ENCODE results near the gene TRPM3.

Gene TRPM3

DNA sequence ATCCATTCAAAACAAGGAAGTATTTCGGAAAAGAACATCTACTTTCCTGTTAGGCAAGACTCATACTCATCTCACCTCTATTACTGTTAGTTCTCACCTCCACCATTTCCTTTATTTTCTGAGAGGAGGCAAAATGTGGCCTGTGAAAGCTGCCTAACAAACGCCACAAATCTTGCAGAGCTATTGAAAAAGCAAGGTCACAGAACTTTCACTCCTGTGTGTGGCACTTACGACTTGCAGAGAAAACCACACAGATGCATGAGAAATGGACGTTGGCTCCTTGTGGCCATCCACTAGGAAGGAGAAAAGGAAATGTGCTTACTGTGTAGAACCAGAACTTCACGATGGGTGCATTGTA, 511.2 kb downstream of the TRPM3 start:
- no peak for DNase-seq (ENCODE audit: low read depth in 3 of 3)

DNA sequence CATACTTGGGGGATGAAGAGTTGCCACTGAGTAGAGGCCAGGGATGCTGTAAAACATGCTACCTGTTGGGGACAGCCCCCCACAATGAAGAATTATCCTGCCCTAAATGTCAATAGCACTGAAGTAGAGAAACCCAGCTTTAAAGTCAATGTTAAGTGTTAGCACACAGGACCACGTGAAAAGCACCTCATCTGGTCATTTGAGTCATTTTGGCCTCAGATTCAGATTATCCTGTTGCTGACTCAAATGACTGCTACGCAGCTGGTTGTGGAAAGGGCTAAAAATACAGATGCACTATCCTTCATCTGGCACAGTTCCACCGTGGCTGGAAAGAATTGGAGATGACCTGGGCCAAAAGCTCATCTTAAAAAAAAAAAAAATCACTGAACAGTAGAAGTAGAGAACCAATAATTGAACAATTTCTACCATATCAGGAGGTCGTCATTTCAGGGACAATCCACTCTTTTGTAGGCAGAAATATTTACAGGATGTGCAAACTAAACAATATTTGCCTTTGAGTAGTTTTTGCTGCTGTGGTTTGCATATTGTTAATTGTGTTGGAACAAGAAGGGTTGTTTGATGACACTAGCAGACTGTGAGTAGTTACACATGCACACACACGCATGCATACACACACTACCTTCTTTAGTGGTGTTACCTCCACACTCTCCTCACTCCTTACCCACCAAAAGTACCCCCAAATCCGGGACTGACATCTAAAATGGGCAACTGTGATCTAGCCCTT, 511.7 kb downstream of the TRPM3 start:
- DNase-seq (ENCODE audit: low read depth in 3 of 3) = no peak

DNA sequence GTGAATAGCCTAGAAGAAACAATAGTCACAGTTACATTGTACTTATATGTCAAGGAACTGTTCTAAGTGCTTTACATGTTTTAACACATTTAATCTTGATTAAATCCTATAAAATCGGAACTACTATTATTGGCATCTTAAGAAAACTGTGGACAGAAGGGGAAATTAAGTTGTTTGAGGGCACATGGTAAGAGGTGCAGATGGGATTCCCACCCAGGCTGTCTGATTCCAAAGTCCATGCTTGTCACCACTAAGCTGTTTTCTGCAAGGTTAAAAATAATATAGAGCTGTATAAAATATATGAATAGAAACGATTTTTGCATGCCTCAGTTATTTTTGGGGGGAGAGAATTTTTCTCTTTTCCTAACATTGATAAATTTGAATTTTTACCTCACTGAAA, 512.4 kb downstream of the TRPM3 start:
- no peak for DNase-seq (ENCODE audit: low read depth in 3 of 3)

DNA sequence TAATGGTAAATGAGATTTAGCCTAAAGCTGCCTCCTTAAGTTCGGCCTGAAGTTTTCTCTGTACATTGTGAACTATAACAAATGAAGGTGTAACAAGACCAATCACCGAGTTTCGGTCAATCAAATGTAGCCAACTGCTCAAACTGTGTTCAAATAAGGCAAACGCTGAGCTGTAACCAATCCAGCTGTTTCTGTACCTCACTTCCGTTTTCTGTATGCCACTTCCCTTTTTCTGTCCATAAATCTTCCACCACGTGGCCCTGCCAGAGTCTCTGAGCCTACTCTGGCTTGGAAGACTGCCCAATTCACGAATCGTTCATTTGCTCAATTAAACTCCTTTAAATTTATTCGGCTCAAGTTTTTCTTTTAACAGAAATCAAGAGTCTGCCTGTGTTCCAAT, 513.5 kb downstream of the TRPM3 start:
- DNase-seq (ENCODE audit: low read depth in 3 of 3) = no peak

DNA sequence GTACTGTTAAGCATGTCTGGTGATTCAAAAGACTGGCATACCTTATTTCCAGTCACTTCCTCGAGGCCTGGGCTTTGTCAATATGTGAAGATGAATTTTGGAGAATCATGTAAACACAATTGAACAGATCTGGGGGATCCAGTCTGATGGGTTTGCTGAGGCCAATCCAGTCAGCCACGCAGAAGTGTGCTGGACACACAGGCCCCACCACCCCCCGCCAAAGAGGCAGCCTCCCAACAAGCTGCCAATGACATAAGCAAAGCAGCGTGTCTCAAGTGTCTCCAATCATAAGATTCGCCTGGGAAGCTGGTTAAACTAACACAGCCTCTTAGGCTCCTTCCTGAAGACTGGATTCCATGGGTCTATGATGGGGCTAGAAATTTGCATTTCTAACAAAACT, 514.1 kb downstream of the TRPM3 start:
- DNase-seq (ENCODE audit: low read depth in 3 of 3) = no peak

GRCh38 chr9:70603020-70603411, 518.4 kb downstream of the TRPM3 start:
- no peak for DNase-seq (ENCODE audit: low read depth in 3 of 3)

DNA sequence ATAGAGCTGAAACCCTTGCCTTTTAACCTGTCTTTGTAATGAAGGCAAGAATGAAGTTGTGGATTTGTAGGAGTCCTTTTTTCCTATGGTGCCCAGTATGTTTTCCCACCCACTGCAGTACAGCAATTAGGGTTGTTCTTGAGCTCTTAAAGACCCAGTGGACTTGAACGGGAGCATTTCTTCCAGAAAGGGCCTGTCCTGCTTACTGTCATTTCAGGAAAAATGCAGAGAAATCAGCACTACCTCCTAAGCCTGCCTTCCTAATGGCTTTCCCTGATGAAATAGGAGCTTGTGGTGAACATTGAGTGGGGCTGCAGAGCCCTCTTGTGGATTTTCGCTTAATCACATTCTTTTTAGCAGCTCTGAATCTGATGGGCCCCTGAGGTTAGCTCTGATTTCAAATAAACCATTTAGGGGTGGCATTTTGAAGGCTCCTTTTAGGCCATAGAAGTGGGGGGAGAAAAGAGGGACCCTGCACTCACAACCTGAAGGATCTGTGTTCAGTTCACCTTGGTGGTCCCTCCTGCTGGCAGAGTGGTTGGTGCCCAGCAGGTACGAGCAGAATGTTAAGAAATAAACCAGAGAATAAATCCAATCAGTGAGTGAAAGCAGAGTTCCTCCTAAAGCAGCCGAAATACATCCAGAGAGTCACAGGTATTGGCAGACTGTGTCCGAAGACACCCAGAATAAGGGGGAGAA, 519.0 kb downstream of the TRPM3 start:
- peak in 2 of 3 experiments; percentile 13 to 15 for DNase-seq (ENCODE audit: low read depth in 3 of 3)

GRCh38 chr9:70601000-70601951, 520.1 kb downstream of the TRPM3 start:
- no peak for DNase-seq (ENCODE audit: low read depth in 3 of 3)

DNA sequence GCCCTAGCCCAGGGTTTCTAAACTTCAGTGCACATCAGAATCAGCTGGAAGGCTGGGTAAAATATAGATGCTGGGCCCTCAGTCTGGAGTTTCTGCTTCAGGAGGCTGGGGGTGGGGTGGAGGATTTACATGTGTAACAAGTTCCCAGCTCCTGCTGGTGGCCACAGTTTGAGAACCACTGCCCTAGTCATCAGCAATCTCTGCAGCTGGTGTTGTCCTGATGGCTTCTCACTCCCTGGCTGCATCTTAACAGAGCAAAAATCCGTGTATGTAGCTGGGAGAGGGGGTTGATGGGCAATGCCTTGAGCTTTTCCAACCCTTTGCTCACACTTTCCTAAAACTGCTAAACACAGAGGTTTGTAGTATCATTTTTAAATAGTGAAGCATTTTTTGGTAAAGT, 520.9 kb downstream of the TRPM3 start:
- DNase-seq (ENCODE audit: low read depth in 3 of 3) = no peak

DNA sequence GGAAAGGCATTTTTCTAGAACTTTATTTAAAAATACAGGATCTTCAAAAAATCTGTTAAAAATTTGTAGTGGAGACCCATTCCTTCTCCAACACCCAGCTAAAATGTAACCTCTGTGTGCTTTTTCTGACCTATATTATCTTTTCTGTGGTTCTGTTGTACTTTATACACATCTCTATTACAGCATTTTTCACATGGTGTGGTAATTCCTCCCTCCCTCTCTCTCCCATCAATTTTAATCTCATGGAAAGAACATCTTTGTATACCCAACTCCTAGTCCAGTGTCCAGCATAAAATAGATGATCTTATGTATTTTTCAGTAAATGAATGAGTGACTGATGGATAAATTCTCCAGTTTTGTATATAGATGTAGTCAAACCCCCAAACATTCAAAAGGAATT, 523.5 kb downstream of the TRPM3 start:
- DNase-seq (ENCODE audit: low read depth in 3 of 3) = no peak

GRCh38 chr9:70595211-70595610, 526.2 kb downstream of the TRPM3 start:
- DNase-seq (ENCODE audit: low read depth in 3 of 3) = no peak

- no peak for DNase-seq (ENCODE audit: low read depth in 3 of 3)
Observed at GRCh38 chr9:70594386-70594944, 527.0 kb downstream of the TRPM3 start.

GRCh38 chr9:70593241-70593640, 528.2 kb downstream of the TRPM3 start:
- DNase-seq (ENCODE audit: low read depth in 3 of 3) = no peak

DNA sequence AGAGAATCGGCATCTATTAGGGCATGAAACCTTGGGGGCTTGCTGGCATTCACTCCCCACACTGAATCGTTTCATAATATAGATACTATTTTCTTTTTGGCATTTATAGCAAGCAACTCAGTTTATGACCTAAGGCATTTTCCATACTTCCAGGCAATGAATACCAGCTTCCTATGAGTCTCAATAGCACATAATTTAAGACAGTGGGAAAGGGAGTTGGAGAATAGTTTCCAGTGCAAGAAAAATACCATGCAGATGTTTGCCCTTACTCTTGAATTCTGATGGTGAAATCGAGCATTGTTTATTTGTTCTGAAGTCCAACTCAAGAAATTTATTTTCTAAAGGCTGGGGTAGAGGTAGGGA, 531.1 kb downstream of the TRPM3 start:
- no peak for DNase-seq (ENCODE audit: low read depth in 3 of 3)

DNA sequence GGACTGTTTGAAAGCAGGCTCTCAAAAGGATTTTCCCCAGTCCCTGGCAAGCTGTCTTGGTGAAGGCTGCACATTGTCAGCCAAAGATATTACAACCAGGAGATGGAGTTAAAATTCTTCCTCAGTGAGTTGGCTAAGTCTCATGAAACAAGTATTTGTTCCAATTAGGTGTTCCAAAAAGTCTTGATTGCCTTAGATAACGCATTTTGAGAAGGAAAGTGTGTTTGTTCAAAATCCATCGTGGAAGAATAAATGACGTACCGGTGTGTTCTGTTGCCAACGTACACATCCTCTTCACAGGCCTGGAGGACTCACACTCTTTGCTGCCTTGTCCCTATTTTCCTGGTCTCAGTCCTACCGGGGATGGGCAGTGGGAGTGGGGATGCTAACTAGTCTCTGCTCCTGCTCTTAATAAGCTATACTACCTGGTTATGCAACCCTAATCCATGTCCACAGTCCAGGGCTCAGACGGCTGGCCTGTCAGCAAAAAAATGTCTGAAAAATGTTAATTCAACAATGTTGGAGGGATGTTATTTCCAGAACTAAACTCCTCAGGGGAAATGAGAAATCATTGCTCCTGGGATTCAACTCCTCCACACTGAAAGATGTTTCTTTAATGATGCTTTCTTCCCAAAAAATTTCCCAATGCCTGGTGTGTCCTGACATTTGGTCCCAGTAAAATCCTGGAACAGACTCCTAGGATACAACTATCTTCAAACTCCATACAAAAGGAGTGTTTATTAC, 531.7 kb downstream of the TRPM3 start:
- no peak for DNase-seq (ENCODE audit: low read depth in 3 of 3)

DNA sequence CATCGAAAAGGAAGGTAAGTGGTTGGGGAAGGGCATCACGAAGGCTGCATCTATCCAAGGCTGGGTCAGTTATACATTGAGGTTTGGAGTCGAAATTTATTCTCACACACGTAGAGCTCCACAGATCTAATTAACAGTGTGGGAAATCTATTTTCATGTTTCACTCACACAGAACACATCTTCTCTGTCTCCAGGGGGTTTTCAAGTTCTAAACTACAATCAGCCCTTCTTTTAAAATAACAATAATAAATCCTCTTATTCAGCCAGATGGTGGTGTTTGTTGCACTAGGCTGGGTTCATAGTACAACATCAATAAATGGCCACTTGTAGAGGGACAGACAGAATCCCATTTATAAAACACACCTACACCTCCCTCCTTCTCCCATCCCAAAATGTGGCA, 532.4 kb downstream of the TRPM3 start:
- DNase-seq (ENCODE audit: low read depth in 3 of 3) = no peak

DNA sequence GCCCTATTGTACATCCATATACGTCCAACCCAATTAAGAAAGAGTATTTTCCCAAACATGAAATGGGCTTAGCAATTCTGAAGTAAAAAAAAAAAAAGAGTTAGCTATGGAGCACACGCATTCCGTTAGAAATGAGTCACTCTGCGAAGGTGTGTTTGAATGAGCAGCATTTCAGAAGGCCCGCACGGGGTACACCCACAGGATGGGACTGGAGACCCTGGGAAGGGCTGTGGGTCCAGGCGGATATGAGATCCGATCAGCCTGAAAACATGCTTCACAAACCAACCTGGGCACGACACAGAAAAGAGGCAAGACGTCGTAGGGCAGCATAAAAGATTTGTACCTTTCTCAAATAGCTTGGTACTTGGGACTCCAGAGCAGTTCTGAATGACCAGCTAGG, 533.0 kb downstream of the TRPM3 start:
- no peak for DNase-seq (ENCODE audit: low read depth in 3 of 3)

DNA sequence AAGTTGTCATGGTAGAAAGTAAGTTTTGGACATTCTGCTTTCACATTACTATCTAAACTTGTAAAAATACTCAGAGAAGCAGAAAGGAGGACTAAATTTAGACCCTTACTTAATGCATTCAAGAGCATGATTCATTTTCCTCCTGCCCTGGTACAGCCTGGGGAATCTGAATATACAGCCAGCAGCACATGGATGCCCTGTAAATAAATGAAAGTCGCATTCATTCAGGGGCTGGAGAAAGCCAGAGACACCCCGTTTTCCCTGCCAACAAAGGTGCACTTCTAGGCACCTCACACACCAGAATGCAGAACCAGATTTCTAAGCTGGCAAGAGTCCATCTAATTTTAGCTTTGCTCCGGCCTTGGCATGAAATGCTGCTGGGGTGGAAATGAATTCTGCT, 534.2 kb downstream of the TRPM3 start:
- DNase-seq (ENCODE audit: low read depth in 3 of 3) = no peak

DNA sequence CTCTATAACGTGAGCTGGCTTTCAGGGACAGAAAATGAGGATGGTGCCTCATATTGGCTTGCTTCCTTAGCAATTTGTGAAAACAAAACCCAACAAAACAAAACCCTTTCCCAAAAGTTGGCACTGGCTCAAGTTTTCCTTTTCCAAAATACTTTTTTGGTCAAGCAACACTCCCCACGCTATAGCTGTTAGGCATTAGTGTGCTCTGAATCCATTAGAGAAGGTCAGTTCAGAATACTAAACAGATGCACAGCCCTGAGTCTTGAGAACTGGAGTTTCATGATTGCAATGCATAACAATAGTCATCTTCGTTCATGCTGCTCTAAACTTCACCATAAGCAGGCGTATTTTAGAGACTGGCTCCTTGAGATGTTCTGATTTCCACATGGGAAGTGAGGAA, 534.9 kb downstream of the TRPM3 start:
- no peak for DNase-seq (ENCODE audit: low read depth in 3 of 3)

- DNase-seq (ENCODE audit: low read depth in 3 of 3) = no peak
Observed at GRCh38 chr9:70581955-70582350, 539.5 kb downstream of the TRPM3 start.

DNA sequence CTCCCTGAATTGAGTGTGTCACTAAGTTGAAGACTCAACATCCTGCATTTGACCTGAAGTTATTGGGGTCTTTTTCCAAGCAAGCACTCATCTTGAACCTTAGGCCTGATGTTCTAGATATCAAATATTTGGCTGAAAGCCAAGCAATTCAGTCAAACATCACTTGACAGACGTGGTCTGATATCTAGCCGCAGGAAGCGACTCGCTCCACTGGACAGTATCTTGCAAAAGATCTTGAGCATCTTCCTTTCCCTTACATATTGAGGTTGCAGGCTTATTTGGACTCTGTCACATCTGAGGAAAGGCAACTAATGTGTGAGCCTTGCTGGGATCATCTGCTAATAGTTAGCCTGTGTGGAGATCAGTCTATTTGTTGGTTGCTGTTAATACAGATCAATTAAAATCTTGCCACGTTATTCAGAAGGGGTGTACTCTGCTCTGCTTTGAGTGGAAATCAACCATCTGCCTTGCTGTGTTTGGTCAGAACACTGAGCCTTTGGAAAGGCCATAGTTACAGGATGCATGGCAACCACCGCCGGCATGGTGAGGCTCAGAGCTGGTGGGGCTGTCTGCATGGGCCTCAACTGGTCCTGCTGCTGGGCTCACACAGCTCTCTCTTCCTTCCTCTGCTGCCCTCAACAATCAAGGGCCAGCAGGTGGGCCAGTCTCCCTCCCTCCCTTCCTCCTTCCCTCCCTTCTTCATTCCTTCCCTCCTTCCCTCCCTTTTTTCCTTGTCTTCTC, 540.0 kb downstream of the TRPM3 start:
- no peak for DNase-seq (ENCODE audit: low read depth in 3 of 3)

Measured in stimulated activated CD4-positive, alpha-beta T cell treated with anti-CD3 and anti-CD28 coated beads, TNF-alpha, amount 100 ng/mL, for 4 hours (primary cell).